Transverse colon (tissue), 4 donors: Measurements from ENCODE around the gene PLA2G2C. TPM values are rescaled to one million over a fixed set of nuclear protein-coding genes. Genes with fewer than 3 reads are reported as not detected.
"Not testable (repeated sequence)": the region's sequence is repeated elsewhere in the genome, so short reads cannot be mapped to it uniquely, and the experiment has no call there.

ENCODE experiments used
- DNase-seq: peaks from one replicate; pipeline ENCODE4 v3.0.0-alpha.2; 2019
- H3K27ac ChIP-seq, 4 donors: fragments of 200-600 bp; sonication (generic); 2 replicates each; pipeline ENCODE4 v1.5.1; 2016 to 2018; ENCODE audit warnings: inconsistent platforms in 4 of 4
- H3K27me3 ChIP-seq: fragments of 200-600 bp; sonication (generic); 2 replicates; pipeline ENCODE4 v1.5.1; 2017; ENCODE audit warnings: inconsistent platforms
- H3K36me3 ChIP-seq, 4 donors: fragments of 200-600 bp; sonication (generic); 2 replicates each; pipeline ENCODE4 v1.5.1; 2017 to 2019; ENCODE audit warnings: inconsistent platforms in 4 of 4
- H3K4me1 ChIP-seq, 4 donors: fragments of 200-600 bp; sonication (generic); 2 replicates each; pipeline ENCODE4 v1.5.1; 2017 to 2020; ENCODE audit warnings: inconsistent platforms in 4 of 4
- H3K4me3 ChIP-seq, 4 donors: fragments of 200-600 bp; sonication (generic); 1 replicate in 1 of 4; 2 replicates in 3 of 4; pipeline versions ENCODE4 v1.5.1 to v1.6.1; 2017 to 2019; ENCODE audit warnings: inconsistent platforms in 4 of 4
- H3K9me3 ChIP-seq, 2 donors: fragments of 200-600 bp; sonication (generic); 2 replicates each; pipeline ENCODE4 v1.5.1; 2017 to 2019; ENCODE audit warnings: inconsistent platforms in 2 of 2
- EP300 ChIP-seq: sonication (generic); formaldehyde crosslinking; IDR thresholded peaks from one replicate; pipeline ENCODE4 v1.6.1; 2017; ENCODE audit warnings: antibody characterized with exemption, low read depth
- POLR2A ChIP-seq: fragments of 450-650 bp; IDR thresholded peaks from one replicate; pipeline ENCODE4 v1.6.1; 2016; ENCODE audit warnings: antibody characterized with exemption, mild to moderate bottlenecking, moderate library complexity
- POLR2AphosphoS5 ChIP-seq, 3 donors: sonication (generic); formaldehyde crosslinking; IDR thresholded peaks; one replicate each; pipeline ENCODE4 v1.6.1; 2016; ENCODE audit warnings: antibody characterized with exemption in 3 of 3
- WGBS, 2 donors: methylation state at CpG; one replicate each; pipeline ENCODE4 v1.1.5; 2018; ENCODE audit warnings: low coverage in 1 of 2; 5-methylcytosine and 5-hydroxymethylcytosine counted together
- in situ Hi-C, 4 donors: fragments of 200-750 bp; cut with MboI; loops; one replicate each; pipeline versions ENCODE4 v1.15.0 to v1.15.1; 2017; ENCODE audit warnings: low sequenced_read_pairs in 3 of 4, low pct_ligation_motif_present in 1 of 4, low pct_unique_long_range_greater_than_20kb in 1 of 4
- intact Hi-C: fragments of 100-400 bp; cut with DNase I; formaldehyde crosslinking; loops from one replicate; pipeline ENCODE4 v1.15.1; 2023; ENCODE audit warnings: low total_unique reads
- total RNA-seq, 4 donors: library from RNA; depleted of rRNA; stranded (reverse); fragments of >200 nt; gene quantifications; one replicate each; pipeline ENCODE4 v1.1.0, GENCODE V29; 2016
- TF ChIP-seq, protein P1 (sequence below), 5 experiments: fragments of 200-600 bp in 3 of 5; fragments of 450-650 bp in 2 of 5; sonication (generic) in 3 of 5; IDR thresholded peaks; 1 replicate in 2 of 5; 2 replicates in 3 of 5; pipeline ENCODE4 v1.5.1; 2016 to 2017; ENCODE audit warnings: antibody characterized with exemption in 5 of 5, inconsistent platforms in 3 of 5, mild to moderate bottlenecking in 2 of 5, moderate library complexity in 1 of 5

The PLA2G2C gene
- total RNA-seq, 4 donors from 2014 or later, result 0.14 to 4.1 (median 0.16) TPM; not detected in 1

GRCh38 chr1:20223551-20224419 is 37.5 kb upstream of the PLA2G2C start:
- Histone ChIP-seq H3K9me3 (no peaks in the 10 kb centered on the region), H3K36me3 (no peaks in the 10 kb centered on the region), H3K27me3 (peaks cover 14% of the 10 kb centered on the region), H3K4me3 (no peak overlapping the region), H3K4me1 (no peaks in the 10 kb centered on the region), H3K27ac (no peak overlapping the region)
- intact Hi-C loops (no loop called here), in situ Hi-C loops (no loop called here)
- no peak for DNase-seq
- WGBS, 2 donors, result 41 to 60% methylated on average over 9 to 18 of the region's 18 CpGs
- TF ChIP-seq POLR2AphosphoS5 (IDR thresholded peaks at IDR 0.05) (no peak), POLR2A (no peak), EP300 (no peak)
- TF ChIP-seq, protein P1, sequence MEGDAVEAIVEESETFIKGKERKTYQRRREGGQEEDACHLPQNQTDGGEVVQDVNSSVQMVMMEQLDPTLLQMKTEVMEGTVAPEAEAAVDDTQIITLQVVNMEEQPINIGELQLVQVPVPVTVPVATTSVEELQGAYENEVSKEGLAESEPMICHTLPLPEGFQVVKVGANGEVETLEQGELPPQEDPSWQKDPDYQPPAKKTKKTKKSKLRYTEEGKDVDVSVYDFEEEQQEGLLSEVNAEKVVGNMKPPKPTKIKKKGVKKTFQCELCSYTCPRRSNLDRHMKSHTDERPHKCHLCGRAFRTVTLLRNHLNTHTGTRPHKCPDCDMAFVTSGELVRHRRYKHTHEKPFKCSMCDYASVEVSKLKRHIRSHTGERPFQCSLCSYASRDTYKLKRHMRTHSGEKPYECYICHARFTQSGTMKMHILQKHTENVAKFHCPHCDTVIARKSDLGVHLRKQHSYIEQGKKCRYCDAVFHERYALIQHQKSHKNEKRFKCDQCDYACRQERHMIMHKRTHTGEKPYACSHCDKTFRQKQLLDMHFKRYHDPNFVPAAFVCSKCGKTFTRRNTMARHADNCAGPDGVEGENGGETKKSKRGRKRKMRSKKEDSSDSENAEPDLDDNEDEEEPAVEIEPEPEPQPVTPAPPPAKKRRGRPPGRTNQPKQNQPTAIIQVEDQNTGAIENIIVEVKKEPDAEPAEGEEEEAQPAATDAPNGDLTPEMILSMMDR (IDR thresholded peaks at IDR 0.05), result no peak

GRCh38 chr1:20223106-20223505 is 36.8 kb upstream of the PLA2G2C start:
- Histone ChIP-seq H3K4me3 (no peak overlapping the region), H3K36me3 (no peaks in the 10 kb centered on the region), H3K27me3 (peaks cover 14% of the 10 kb centered on the region), H3K4me1 (no peaks in the 10 kb centered on the region), H3K27ac (no peak overlapping the region), H3K9me3 (no peaks in the 10 kb centered on the region)
- WGBS, 2 donors, result 95% methylated on average over 2 of the region's 2 CpGs; no CpG with 5 or more reads in 1 of the 2 donors
- no peak for DNase-seq
- in situ Hi-C loops (no loop called here), intact Hi-C loops (no loop called here)
- TF ChIP-seq POLR2A, result no peak
- TF ChIP-seq, protein P1 (IDR thresholded peaks at IDR 0.05), result no peak
- no peak for TF ChIP-seq POLR2AphosphoS5 (IDR thresholded peaks at IDR 0.05)
- no peak for TF ChIP-seq EP300

DNA sequence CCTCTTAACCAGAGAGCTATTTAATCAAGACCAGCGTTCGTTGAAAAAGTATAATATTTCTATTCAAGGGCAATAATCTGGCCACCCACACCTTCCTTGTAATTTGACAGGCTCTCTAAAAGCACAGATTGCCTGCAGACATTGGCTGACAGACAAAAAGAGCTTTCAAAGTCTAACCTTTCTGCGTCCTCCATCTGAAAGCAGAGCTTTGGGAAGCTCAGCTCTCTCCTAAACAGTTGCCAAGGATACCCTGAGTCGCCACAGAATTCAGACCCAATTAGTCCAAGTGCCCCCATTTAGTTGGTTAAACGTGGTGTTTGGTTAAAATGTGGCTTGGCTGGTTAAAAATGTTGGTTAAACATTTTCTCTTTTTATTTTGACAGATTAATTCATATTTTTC is 33.7 kb upstream of the PLA2G2C start:
- in situ Hi-C loops (no loop called here), intact Hi-C loops (no loop called here)
- DNase-seq, result no peak
- H3K4me1 ChIP-seq, result no peaks in the 10 kb centered on the region
- no peak overlapping the region for H3K27ac ChIP-seq
- WGBS, 2 donors, result 57 to 61% methylated on average over 4 to 5 of the region's 5 CpGs
- H3K27me3 ChIP-seq, result peaks cover 9% of the 10 kb centered on the region
- H3K9me3 ChIP-seq, result no peaks in the 10 kb centered on the region
- no peak overlapping the region for H3K4me3 ChIP-seq
- TF ChIP-seq, protein P1 (IDR thresholded peaks at IDR 0.05), result no peak
- TF ChIP-seq POLR2A, result no peak
- no peak for TF ChIP-seq EP300
- TF ChIP-seq POLR2AphosphoS5 (IDR thresholded peaks at IDR 0.05), result no peak
- H3K36me3 ChIP-seq, result no peaks in the 10 kb centered on the region

- H3K36me3 ChIP-seq, H3K27me3 ChIP-seq, H3K9me3 ChIP-seq, H3K4me3 ChIP-seq, intact Hi-C loops, H3K4me1 ChIP-seq, H3K27ac ChIP-seq, DNase-seq: not testable (repeated sequence)
- in situ Hi-C loops, result loop anchor here in 3 of 4 donors (5.0 to 10.0 kb wide), 2 partner anchors 138 to 276 kb away; no protein-coding TSS in a partner anchor
- 72 to 82% methylated on average over 4 to 6 of the region's 6 CpGs for WGBS, 2 donors
Observed at GRCh38 chr1:20219053-20219452, 32.7 kb upstream of the PLA2G2C start.
